Measurements from ENCODE around the gene CD300E. TPM values are rescaled to one million over a fixed set of nuclear protein-coding genes. Genes with fewer than 3 reads are reported as not detected.

The CD300E gene
- total RNA-seq, 6 experiments from 2014 or later: not detected

DNA sequence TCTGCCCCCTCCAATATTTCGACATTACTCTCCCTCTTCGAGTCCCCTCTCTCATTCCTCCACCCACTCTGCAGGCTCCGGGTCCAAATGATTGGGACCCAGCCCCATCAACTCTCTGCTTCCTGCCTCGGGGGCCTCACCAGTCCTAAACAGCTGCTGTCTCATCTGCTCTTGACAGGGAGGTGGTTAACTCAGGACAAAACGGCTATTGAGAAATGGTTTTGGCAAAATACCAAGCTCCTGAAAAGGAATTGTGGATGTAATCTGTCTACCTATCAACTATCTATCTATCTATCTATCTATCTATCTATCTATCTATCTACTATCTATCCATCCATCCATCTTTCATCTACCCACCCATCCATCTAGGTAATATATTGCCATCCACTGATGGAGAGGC lies 58.4 kb downstream of the CD300E start:
- Mint-ChIP-seq H3K4me3 (no peak overlapping the region), H3K9me3 (peaks cover 56% of the 10 kb centered on the region), H3K4me1 (ENCODE audit: low read depth) (no peaks in the 10 kb centered on the region), H3K27ac (no peak overlapping the region), H3K36me3 (ENCODE audit: low read depth) (peaks cover 27% of the 10 kb centered on the region), H3K27me3 (ENCODE audit: insufficient read depth) (no peaks in the 10 kb centered on the region; the same call in 1 of the 2 replicates)
- no peak for TF ChIP-seq CTCF (IDR thresholded peaks at IDR 0.05)
- DNase-seq: no peak

- DNase-seq: no peak
- Mint-ChIP-seq H3K4me3 (no peak overlapping the region), H3K36me3 (ENCODE audit: low read depth) (peaks cover 21% of the 10 kb centered on the region), H3K27me3 (ENCODE audit: insufficient read depth) (no peaks in the 10 kb centered on the region; the same call in none of the 2 replicates), H3K4me1 (ENCODE audit: low read depth) (no peaks in the 10 kb centered on the region), H3K27ac (no peak overlapping the region), H3K9me3 (peaks cover 60% of the 10 kb centered on the region)
- no peak for TF ChIP-seq CTCF (IDR thresholded peaks at IDR 0.05)
These were observed 60.2 kb downstream of the CD300E start for GRCh38 chr17:74563358-74563757.

DNA sequence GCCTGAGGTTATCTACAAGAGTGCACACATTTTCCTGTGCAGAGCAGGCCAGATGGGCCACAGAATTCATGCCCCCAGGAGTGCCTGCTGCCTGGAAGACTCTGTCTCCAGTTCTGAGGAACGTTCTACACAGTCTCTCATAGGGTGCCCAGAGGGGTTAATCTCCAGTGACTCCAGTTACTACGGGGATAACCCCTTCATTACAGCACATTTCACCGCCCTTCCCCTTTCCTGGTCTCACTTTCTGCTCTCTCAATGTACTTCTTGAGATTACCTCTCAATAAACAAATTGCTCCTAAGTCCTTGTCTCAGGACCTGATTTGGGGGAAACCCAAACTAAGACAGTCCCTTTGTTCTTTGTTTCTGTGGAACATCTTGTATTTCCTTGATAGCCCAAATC lies 62.0 kb downstream of the CD300E start:
- no peak for TF ChIP-seq CTCF (IDR thresholded peaks at IDR 0.05)
- no peak overlapping the region for H3K27ac Mint-ChIP-seq
- H3K4me3 Mint-ChIP-seq: no peak overlapping the region
- no peak for DNase-seq
- peaks cover 18% of the 10 kb centered on the region for H3K36me3 Mint-ChIP-seq (ENCODE audit: low read depth)
- no peaks in the 10 kb centered on the region for H3K4me1 Mint-ChIP-seq (ENCODE audit: low read depth)
- peaks cover 64% of the 10 kb centered on the region for H3K9me3 Mint-ChIP-seq
- H3K27me3 Mint-ChIP-seq (ENCODE audit: insufficient read depth): no peaks in the 10 kb centered on the region; the same call in none of the 2 replicates

Other genes starting within 250 kb of the CD300E start
- not detected for gene GPRC5C, start 191.7 kb downstream of the CD300E start, total RNA-seq (2021; fragmentation: NEBNext Ultra II Directional; extraction: Animal tissue kit (Norgen Biotek cat#: 25700))
- not detected for gene CD300A, start 157.1 kb downstream of the CD300E start, total RNA-seq (2021; fragmentation: NEBNext Ultra II Directional; extraction: Animal tissue kit (Norgen Biotek cat#: 25700))
- gene CD300LB, start 92.3 kb downstream of the CD300E start, total RNA-seq (2021; fragmentation: NEBNext Ultra II Directional; extraction: Animal tissue kit (Norgen Biotek cat#: 25700)): not detected
- gene CD300C, start 77.6 kb downstream of the CD300E start, total RNA-seq (2021; fragmentation: NEBNext Ultra II Directional; extraction: Animal tissue kit (Norgen Biotek cat#: 25700)): not detected
- gene CD300H, start 56.2 kb downstream of the CD300E start, total RNA-seq (2021; fragmentation: NEBNext Ultra II Directional; extraction: Animal tissue kit (Norgen Biotek cat#: 25700)): not detected
- gene CD300LD, start 31.5 kb downstream of the CD300E start, total RNA-seq (2021; fragmentation: NEBNext Ultra II Directional; extraction: Animal tissue kit (Norgen Biotek cat#: 25700)): not detected
- not detected for gene CD300LF, start 89.2 kb upstream of the CD300E start, total RNA-seq (2021; fragmentation: NEBNext Ultra II Directional; extraction: Animal tissue kit (Norgen Biotek cat#: 25700))
- gene RAB37, start 113.5 kb upstream of the CD300E start, total RNA-seq (2021; fragmentation: NEBNext Ultra II Directional; extraction: Animal tissue kit (Norgen Biotek cat#: 25700)): under 1 TPM in 3 of 6 experiments, not detected in 3; 0.11 to 0.28 (median 0.12) TPM
- gene NHERF1, start 124.9 kb upstream of the CD300E start, total RNA-seq (2021; fragmentation: NEBNext Ultra II Directional; extraction: Animal tissue kit (Norgen Biotek cat#: 25700)): 10 to 100 TPM; 15.7 to 18.9 (median 17.5) TPM
- gene NAT9, start 152.6 kb upstream of the CD300E start, total RNA-seq (2021; fragmentation: NEBNext Ultra II Directional; extraction: Animal tissue kit (Norgen Biotek cat#: 25700)): 10 to 100 TPM; 40.9 to 50.7 (median 46.6) TPM
- gene GRIN2C, start 236.1 kb upstream of the CD300E start, total RNA-seq (2021; fragmentation: NEBNext Ultra II Directional; extraction: Animal tissue kit (Norgen Biotek cat#: 25700)): under 1 TPM in 2 of 6 experiments, not detected in 4; 0.05 to 0.07 TPM
- gene FDXR, start 249.3 kb upstream of the CD300E start, total RNA-seq (2021; fragmentation: NEBNext Ultra II Directional; extraction: Animal tissue kit (Norgen Biotek cat#: 25700)): 10 to 100 TPM; 25.5 to 35.5 (median 33.9) TPM

Measured in HFFc6 (cell line).